Non-pigmented ciliary epithelial cell (primary cell): Measurements from ENCODE around the gene PBX3.
"Not testable (repeated sequence)": the region's sequence is repeated elsewhere in the genome, so short reads cannot be mapped to it uniquely, and the experiment has no call there.

ENCODE experiments used
- DNase-seq: peaks from one replicate; pipeline ENCODE4 v3.0.0-alpha.2; 2010; ENCODE audit warnings: low read depth

Gene PBX3

GRCh38 chr9:125749287-125749935 lies 2.2 kb downstream of the PBX3 start:
- no peak for DNase-seq

- no peak for DNase-seq
Observed at GRCh38 chr9:125749951-125750626, 2.9 kb downstream of the PBX3 start.

- DNase-seq: no peak
Observed at GRCh38 chr9:125750627-125751011, 3.4 kb downstream of the PBX3 start.

GRCh38 chr9:125752070-125752628 lies 5.0 kb downstream of the PBX3 start:
- DNase-seq: no peak

GRCh38 chr9:125754096-125754495 lies 6.9 kb downstream of the PBX3 start:
- no peak for DNase-seq

GRCh38 chr9:125755340-125755739 lies 8.2 kb downstream of the PBX3 start:
- no peak for DNase-seq

- no peak for DNase-seq
Observed at GRCh38 chr9:125756518-125756917, 9.3 kb downstream of the PBX3 start.

- DNase-seq: no peak
Observed at GRCh38 chr9:125757834-125758233, 10.7 kb downstream of the PBX3 start.

- DNase-seq: no peak
Observed at GRCh38 chr9:125758986-125759763, 12.0 kb downstream of the PBX3 start.

GRCh38 chr9:125759764-125760129 lies 12.6 kb downstream of the PBX3 start:
- no peak for DNase-seq

GRCh38 chr9:125760537-125760936 lies 13.4 kb downstream of the PBX3 start:
- no peak for DNase-seq

GRCh38 chr9:125761676-125762450 lies 14.7 kb downstream of the PBX3 start:
- DNase-seq: no peak

GRCh38 chr9:125763394-125763801 lies 16.2 kb downstream of the PBX3 start:
- no peak for DNase-seq

GRCh38 chr9:125764198-125764597 lies 17.0 kb downstream of the PBX3 start:
- DNase-seq: no peak

GRCh38 chr9:125766468-125767221 lies 19.5 kb downstream of the PBX3 start:
- DNase-seq: no peak

- DNase-seq: no peak
Observed at GRCh38 chr9:125767349-125767748, 20.2 kb downstream of the PBX3 start.

GRCh38 chr9:125768803-125769202 lies 21.6 kb downstream of the PBX3 start:
- no peak for DNase-seq

- DNase-seq: no peak
Observed at GRCh38 chr9:125771037-125771436, 23.9 kb downstream of the PBX3 start.

- DNase-seq: no peak
Observed at GRCh38 chr9:125772740-125773139, 25.6 kb downstream of the PBX3 start.

- no peak for DNase-seq
Observed at GRCh38 chr9:125774106-125774505, 26.9 kb downstream of the PBX3 start.

GRCh38 chr9:125776789-125777188 lies 29.6 kb downstream of the PBX3 start:
- not testable (repeated sequence) for DNase-seq
